Measurements from ENCODE around the gene SLC17A9.

DNA sequence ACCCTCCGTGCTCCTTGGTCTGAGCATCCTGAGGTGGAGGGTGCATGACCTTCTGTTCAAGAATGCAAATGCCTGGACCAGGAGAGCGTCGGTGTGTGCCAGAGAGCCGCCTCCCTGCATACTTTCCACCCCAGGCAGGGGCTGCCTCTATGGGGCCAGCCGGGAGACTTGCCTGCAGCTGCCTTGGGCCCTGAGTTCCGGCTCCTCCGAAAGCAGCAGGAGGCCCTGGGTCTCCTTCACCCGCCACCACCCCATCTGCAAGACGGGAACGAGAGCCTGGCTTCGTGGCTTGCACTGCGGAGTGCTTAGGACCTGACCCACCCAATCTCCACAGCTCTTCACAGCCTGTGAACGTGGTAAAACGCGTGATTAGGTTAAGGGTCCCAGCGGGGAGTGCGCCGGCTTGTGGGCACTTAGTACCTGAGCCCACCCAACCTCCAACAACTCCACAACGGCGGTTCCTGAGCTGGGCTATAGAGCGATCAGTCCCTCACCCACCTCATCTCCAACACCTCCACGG, 37.9 kb downstream of the SLC17A9 start:
- TF ChIP-seq CTCF (IDR thresholded peaks at IDR 0.05) (no peak), POLR2A (IDR thresholded peaks at IDR 0.05) (no peak)

Data from esophagus squamous epithelium (tissue), 4 donors.